ENCODE data around the gene MKI67. TPM values are rescaled to one million over a fixed set of nuclear protein-coding genes. Genes with fewer than 3 reads are reported as not detected.
"Not testable (repeated sequence)": the region's sequence is repeated elsewhere in the genome, so short reads cannot be mapped to it uniquely, and the experiment has no call there.

MKI67 gene
- polyA plus RNA-seq, 1 donor (not counting 4 experiments of a cell fraction or from before 2014, with no cell fraction given), result 10.4 TPM

GRCh38 chr10:128167926-128168520, 41.8 kb upstream of the MKI67 start:
- Histone ChIP-seq H3K9me3 (ENCODE audit: control insufficient read depth, low read depth, low read length) (no peaks in the 10 kb centered on the region), H3K9ac (ENCODE audit: control insufficient read depth, extremely low read depth, insufficient read depth, low read length) (no peak overlapping the region), H3K27ac (ENCODE audit: control insufficient read depth, insufficient read depth, low read length) (no peak overlapping the region), H4K20me1 (ENCODE audit: control insufficient read depth, extremely low read depth, insufficient read depth, low read length) (no peaks in the 10 kb centered on the region), H3K79me2 (ENCODE audit: control insufficient read depth, insufficient read depth, low read length) (no peaks in the 10 kb centered on the region), H2AFZ (ENCODE audit: control insufficient read depth, low read length) (no peak overlapping the region), H3K4me3 (ENCODE audit: control insufficient read depth in 2 of 3, extremely low read depth in 1 of 3, insufficient read depth in 2 of 3, low read depth in 1 of 3, low read length in 3 of 3) (no peak overlapping the region), H3K27me3 (ENCODE audit: control insufficient read depth, extremely low read depth, insufficient read depth, low read length) (peaks cover 9% of the 10 kb centered on the region), H3K4me1 (ENCODE audit: control insufficient read depth, extremely low read depth, insufficient read depth, low read length) (no peaks in the 10 kb centered on the region), H3K4me2 (ENCODE audit: control insufficient read depth, extremely low read depth, insufficient read depth, low read depth, low read length) (no peak overlapping the region), H3K9me1 (ENCODE audit: control insufficient read depth, extremely low read depth, insufficient read depth, low read length) (no peaks in the 10 kb centered on the region), H3K36me3 (ENCODE audit: control insufficient read depth in 2 of 2, extremely low read depth in 1 of 2, insufficient read depth in 2 of 2, low read length in 2 of 2) (no peaks in the 10 kb centered on the region)
- dilution Hi-C loops (cut with MboI; ENCODE audit: extremely low pct_ligation_motif_present, low sequenced_read_pairs), result no loop called here
- FAIRE-seq (no peak), DNase-seq (ENCODE audit: low read depth, low spot score) (no peak)
- TF ChIP-seq EZH2 (IDR thresholded peaks at IDR 0.05; ENCODE audit: low read length) (no peak), CTCF (optimal IDR thresholded peaks at IDR 0.05 in 1 of 3, IDR thresholded peaks at IDR 0.05 in 1 of 3, conservative IDR thresholded peaks at IDR 0.05 in 1 of 3; ENCODE audit: extremely low read depth in 1 of 3, insufficient read depth in 2 of 3, low read length in 3 of 3) (no peak)

- H3K4me3 ChIP-seq (ENCODE audit: control insufficient read depth in 2 of 3, extremely low read depth in 1 of 3, insufficient read depth in 2 of 3, low read depth in 1 of 3, low read length in 3 of 3); H3K27me3 ChIP-seq (ENCODE audit: control insufficient read depth, extremely low read depth, insufficient read depth, low read length); H4K20me1 ChIP-seq (ENCODE audit: control insufficient read depth, extremely low read depth, insufficient read depth, low read length); dilution Hi-C loops (cut with MboI; ENCODE audit: extremely low pct_ligation_motif_present, low sequenced_read_pairs); H3K36me3 ChIP-seq (ENCODE audit: control insufficient read depth in 2 of 2, extremely low read depth in 1 of 2, insufficient read depth in 2 of 2, low read length in 2 of 2); H3K79me2 ChIP-seq (ENCODE audit: control insufficient read depth, insufficient read depth, low read length); DNase-seq (ENCODE audit: low read depth, low spot score); FAIRE-seq; H3K27ac ChIP-seq (ENCODE audit: control insufficient read depth, insufficient read depth, low read length); H3K9ac ChIP-seq (ENCODE audit: control insufficient read depth, extremely low read depth, insufficient read depth, low read length); H3K9me1 ChIP-seq (ENCODE audit: control insufficient read depth, extremely low read depth, insufficient read depth, low read length); H3K4me2 ChIP-seq (ENCODE audit: control insufficient read depth, extremely low read depth, insufficient read depth, low read depth, low read length); H3K9me3 ChIP-seq (ENCODE audit: control insufficient read depth, low read depth, low read length); H3K4me1 ChIP-seq (ENCODE audit: control insufficient read depth, extremely low read depth, insufficient read depth, low read length); H2AFZ ChIP-seq (ENCODE audit: control insufficient read depth, low read length): not testable (repeated sequence)
Measured at GRCh38 chr10:128167123-128167522, 40.9 kb upstream of the MKI67 start.

- H3K27ac ChIP-seq (ENCODE audit: control insufficient read depth, insufficient read depth, low read length), result no peak overlapping the region
- no peaks in the 10 kb centered on the region for H3K4me1 ChIP-seq (ENCODE audit: control insufficient read depth, extremely low read depth, insufficient read depth, low read length)
- no peak for DNase-seq (ENCODE audit: low read depth, low spot score)
- dilution Hi-C loops (cut with MboI; ENCODE audit: extremely low pct_ligation_motif_present, low sequenced_read_pairs), result no loop called here
- no peak overlapping the region for H2AFZ ChIP-seq (ENCODE audit: control insufficient read depth, low read length)
- H4K20me1 ChIP-seq (ENCODE audit: control insufficient read depth, extremely low read depth, insufficient read depth, low read length), result no peaks in the 10 kb centered on the region
- H3K9ac ChIP-seq (ENCODE audit: control insufficient read depth, extremely low read depth, insufficient read depth, low read length), result no peak overlapping the region
- H3K9me1 ChIP-seq (ENCODE audit: control insufficient read depth, extremely low read depth, insufficient read depth, low read length), result no peaks in the 10 kb centered on the region
- H3K4me3 ChIP-seq (ENCODE audit: control insufficient read depth in 2 of 3, extremely low read depth in 1 of 3, insufficient read depth in 2 of 3, low read depth in 1 of 3, low read length in 3 of 3), result no peak overlapping the region
- TF ChIP-seq CTCF (optimal IDR thresholded peaks at IDR 0.05 in 1 of 3, IDR thresholded peaks at IDR 0.05 in 1 of 3, conservative IDR thresholded peaks at IDR 0.05 in 1 of 3; ENCODE audit: extremely low read depth in 1 of 3, insufficient read depth in 2 of 3, low read length in 3 of 3), result no peak
- H3K27me3 ChIP-seq (ENCODE audit: control insufficient read depth, extremely low read depth, insufficient read depth, low read length), result peaks cover 9% of the 10 kb centered on the region
- FAIRE-seq, result no peak
- H3K36me3 ChIP-seq (ENCODE audit: control insufficient read depth in 2 of 2, extremely low read depth in 1 of 2, insufficient read depth in 2 of 2, low read length in 2 of 2), result no peaks in the 10 kb centered on the region
- H3K9me3 ChIP-seq (ENCODE audit: control insufficient read depth, low read depth, low read length), result no peaks in the 10 kb centered on the region
- H3K4me2 ChIP-seq (ENCODE audit: control insufficient read depth, extremely low read depth, insufficient read depth, low read depth, low read length), result no peak overlapping the region
- no peaks in the 10 kb centered on the region for H3K79me2 ChIP-seq (ENCODE audit: control insufficient read depth, insufficient read depth, low read length)
Measured at GRCh38 chr10:128166151-128166550, 39.9 kb upstream of the MKI67 start.
